ENCODE data around the gene ARHGAP6. TPM values are rescaled to one million over a fixed set of nuclear protein-coding genes. Genes with fewer than 3 reads are reported as not detected.

ARHGAP6 gene
- total and polyA plus RNA-seq, 2 of the 13 experiments (the other 11 are each of a cell fraction or from before 2014, with no cell fraction given) = 0.11 TPM; not detected in 1

DNA sequence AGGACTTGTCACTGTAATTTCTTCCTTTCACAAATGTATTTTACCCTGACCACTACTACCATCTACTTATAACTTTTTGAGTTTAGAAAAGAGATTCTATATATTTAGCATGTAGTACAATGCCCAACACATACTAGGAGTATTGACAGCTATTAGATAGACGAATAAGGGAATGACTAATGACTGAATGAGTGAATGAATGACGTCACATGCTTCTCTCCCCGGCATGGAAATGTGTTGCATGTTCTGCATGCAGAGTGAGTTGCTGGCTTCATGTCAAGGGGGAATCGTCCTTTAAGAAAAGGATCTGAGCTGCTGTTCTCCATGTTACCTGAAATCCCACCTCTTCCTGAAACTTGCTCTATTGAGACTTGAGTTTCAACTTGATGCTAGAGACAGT lies 459.9 kb downstream of the ARHGAP6 start (continued):
- TF ChIP-seq ZNF337 (CRISPR knock-in tag; IDR thresholded peaks at IDR 0.05; ENCODE audit: borderline replicate concordance, low read depth) (no peak), ZFP90 (CRISPR knock-in tag; IDR thresholded peaks at IDR 0.05; ENCODE audit: borderline replicate concordance) (no peak)
- TF ChIP-seq, protein P1, sequence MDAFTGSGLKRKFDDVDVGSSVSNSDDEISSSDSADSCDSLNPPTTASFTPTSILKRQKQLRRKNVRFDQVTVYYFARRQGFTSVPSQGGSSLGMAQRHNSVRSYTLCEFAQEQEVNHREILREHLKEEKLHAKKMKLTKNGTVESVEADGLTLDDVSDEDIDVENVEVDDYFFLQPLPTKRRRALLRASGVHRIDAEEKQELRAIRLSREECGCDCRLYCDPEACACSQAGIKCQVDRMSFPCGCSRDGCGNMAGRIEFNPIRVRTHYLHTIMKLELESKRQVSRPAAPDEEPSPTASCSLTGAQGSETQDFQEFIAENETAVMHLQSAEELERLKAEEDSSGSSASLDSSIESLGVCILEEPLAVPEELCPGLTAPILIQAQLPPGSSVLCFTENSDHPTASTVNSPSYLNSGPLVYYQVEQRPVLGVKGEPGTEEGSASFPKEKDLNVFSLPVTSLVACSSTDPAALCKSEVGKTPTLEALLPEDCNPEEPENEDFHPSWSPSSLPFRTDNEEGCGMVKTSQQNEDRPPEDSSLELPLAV (CRISPR knock-in tag; conservative IDR thresholded peaks at IDR 0.05; ENCODE audit: low read depth) = no peak

- no peaks in the 10 kb centered on the region for H3K9me3 ChIP-seq (ENCODE audit: low read length)
- no peak overlapping the region for H3K9ac ChIP-seq (ENCODE audit: insufficient read depth, low read depth, low read length)
- no peaks in the 10 kb centered on the region for H4K20me1 ChIP-seq (ENCODE audit: insufficient read depth, low read length)
- no peak for FAIRE-seq
- H3K4me3 ChIP-seq (replicated peaks in 1 of 3; ENCODE audit: insufficient read depth in 1 of 3, low read depth in 2 of 3, low read length in 3 of 3) = no peak overlapping the region
- H3K79me2 ChIP-seq (ENCODE audit: insufficient read depth, low read length) = no peaks in the 10 kb centered on the region
- no peaks in the 10 kb centered on the region for H3K4me1 ChIP-seq (ENCODE audit: insufficient read depth, low read length)
- ChIA-PET POLR2A (no interaction called here), CTCF (ENCODE audit: low intra/inter-chr PET ratio, low total read pairs) (no interaction called here)
- H3K27ac ChIP-seq (ENCODE audit: extremely low read length, insufficient read depth, low read length) = no peak overlapping the region
- H3K36me3 ChIP-seq (replicated peaks in 1 of 2; ENCODE audit: control insufficient read depth in 1 of 2, insufficient read depth in 2 of 2, low read length in 2 of 2) = no peaks in the 10 kb centered on the region
- H3K4me2 ChIP-seq (ENCODE audit: low read depth, low read length) = no peak overlapping the region
- H2AFZ ChIP-seq (ENCODE audit: low read length) = no peak overlapping the region
- in situ Hi-C loops (cut with HindIII; ENCODE audit: extremely low pct_ligation_motif_present, low pct_unique_long_range_greater_than_20kb) (no loop called here), intact Hi-C loops (cut with micrococcal nuclease; ENCODE audit: unreplicated experiment) (no loop called here)
- WGBS (ENCODE audit: low lambda C conversion rate) = 14% methylated on average over 1 of the region's 1 CpG
- no TSS peak for BruUV-seq (replicated peaks)
- H3K27me3 ChIP-seq (ENCODE audit: control insufficient read depth in 1 of 2, insufficient read depth in 2 of 2, low read length in 2 of 2) = no peaks in the 10 kb centered on the region
- no peak for ATAC-seq
- no peak for DNase-seq (ENCODE audit: low spot score)
- no peak for TF ChIP-seq IRF9 (CRISPR knock-in tag; IDR thresholded peaks at IDR 0.05; ENCODE audit: borderline replicate concordance)
- no peak for TF ChIP-seq HOXA7 (CRISPR knock-in tag; IDR thresholded peaks at IDR 0.05)
- TF ChIP-seq MAX (IDR thresholded peaks at IDR 0.05) = no peak
- TF ChIP-seq ZNF781 (CRISPR knock-in tag; IDR thresholded peaks at IDR 0.05; ENCODE audit: borderline replicate concordance, not compliant biosample characterization) = no peak
- TF ChIP-seq SMAD1 (CRISPR knock-in tag; IDR thresholded peaks at IDR 0.05; ENCODE audit: borderline replicate concordance, low read depth) = no peak
- no peak for TF ChIP-seq ERF (CRISPR knock-in tag; IDR thresholded peaks at IDR 0.05)
- TF ChIP-seq AHR (CRISPR knock-in tag; IDR thresholded peaks at IDR 0.05) = no peak
- no peak for TF ChIP-seq YEATS2 (CRISPR knock-in tag; IDR thresholded peaks at IDR 0.05; ENCODE audit: borderline replicate concordance)
- no peak for TF ChIP-seq ZNF281 (CRISPR knock-in tag; IDR thresholded peaks at IDR 0.05; ENCODE audit: borderline replicate concordance)
- no peak for TF ChIP-seq ZNF496 (CRISPR knock-in tag; IDR thresholded peaks at IDR 0.05; ENCODE audit: insufficient replicate concordance)
- TF ChIP-seq ESRRA (CRISPR knock-in tag; IDR thresholded peaks at IDR 0.05; ENCODE audit: low read depth) = no peak
- TF ChIP-seq ZNF569 (CRISPR knock-in tag; IDR thresholded peaks at IDR 0.05; ENCODE audit: borderline replicate concordance) = no peak
- TF ChIP-seq ZBTB33 (CRISPR knock-in tag; IDR thresholded peaks at IDR 0.05) = no peak
Measured at GRCh38 chrX:11197671-11198070, 468.0 kb downstream of the ARHGAP6 start.

All from HepG2 (cell line).